Ammon's horn (tissue), 1 donor: ENCODE data around the gene ZKSCAN5.
A peak's percentile ranks its signal among the peaks of the same experiment; 100 is the strongest.

Source experiments
- DNase-seq: peaks from one replicate; pipeline ENCODE4 v3.0.0-alpha.2; 2016; ENCODE audit warnings: low spot score

The ZKSCAN5 gene

DNA sequence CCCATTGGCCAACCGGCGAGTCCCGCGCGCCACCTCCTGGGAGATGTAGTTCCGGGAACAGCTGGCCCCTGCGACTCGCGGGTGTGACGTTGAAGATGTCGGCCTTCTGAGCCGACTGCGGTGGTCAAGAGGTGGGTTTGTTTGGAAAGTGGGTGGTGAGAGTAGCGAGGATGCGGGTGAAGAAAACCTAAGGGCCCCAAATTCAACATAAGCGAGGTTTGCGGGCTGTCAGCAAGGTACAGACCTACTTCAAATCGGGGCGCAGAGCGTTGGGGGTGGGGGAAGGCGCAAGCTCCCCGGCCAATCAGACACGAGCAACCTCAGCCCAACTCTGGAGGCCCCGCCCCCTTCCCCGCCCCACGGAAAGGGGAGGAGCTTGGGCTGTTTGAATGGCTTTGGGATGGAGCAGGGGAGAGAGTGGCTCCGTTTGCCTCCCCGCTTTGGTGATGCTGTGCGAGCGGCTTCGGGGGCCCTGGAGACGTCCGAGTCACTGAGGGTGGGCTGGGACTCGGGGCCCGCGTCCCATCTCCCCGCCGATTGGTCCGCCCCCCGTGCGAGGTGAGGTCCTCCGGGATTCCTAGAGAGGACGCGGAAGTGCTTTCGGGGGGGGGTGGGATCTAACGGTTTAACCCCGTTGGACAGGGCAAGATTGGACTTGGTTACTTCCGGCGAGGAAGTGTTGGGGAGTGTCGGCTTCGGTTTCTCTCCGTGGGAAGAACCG is at the start of gene ZKSCAN5:
ZKSCAN5 (plus strand) TSS at position 60 of the 721 bp plus-strand sequence. CDS start 1,383 bp downstream, outside the sequence.
- peak; percentile 97 for DNase-seq

GRCh38 chr7:99455874-99456273 is 48.6 kb upstream of the ZKSCAN5 start:
- no peak for DNase-seq

GRCh38 chr7:99456288-99456687 is 48.2 kb upstream of the ZKSCAN5 start:
- DNase-seq: no peak

DNA sequence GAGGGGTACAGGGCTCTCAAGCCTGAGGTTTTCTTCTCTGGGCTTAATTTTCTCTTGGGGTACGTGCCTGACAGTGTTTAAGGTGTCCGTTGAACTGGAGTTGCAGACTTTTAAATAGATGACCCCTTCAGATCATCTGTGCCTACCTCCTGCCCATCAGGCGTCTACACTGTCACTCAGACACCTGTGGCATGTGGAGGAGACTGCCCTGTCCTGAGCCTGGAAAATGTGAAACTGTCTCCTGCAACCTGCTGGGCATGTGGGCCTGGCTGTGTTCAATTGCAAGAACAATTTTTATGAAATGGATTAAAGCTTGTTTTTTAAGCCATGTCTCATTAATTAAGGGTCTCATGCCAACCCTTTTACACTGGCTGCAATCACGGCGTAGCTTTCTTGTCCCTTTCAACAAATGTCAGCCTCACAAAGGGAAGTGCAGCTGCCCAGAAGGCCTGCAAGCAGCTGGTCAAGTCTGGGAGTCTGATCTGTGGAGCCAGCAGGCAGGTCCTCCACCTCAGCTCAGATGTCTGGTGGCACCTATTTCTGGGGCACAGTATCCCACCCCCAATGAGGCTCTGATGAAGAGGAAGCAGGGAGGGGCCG is 47.3 kb upstream of the ZKSCAN5 start:
- DNase-seq: no peak

- no peak for DNase-seq
Observed at GRCh38 chr7:99457650-99458493, 46.6 kb upstream of the ZKSCAN5 start.

DNA sequence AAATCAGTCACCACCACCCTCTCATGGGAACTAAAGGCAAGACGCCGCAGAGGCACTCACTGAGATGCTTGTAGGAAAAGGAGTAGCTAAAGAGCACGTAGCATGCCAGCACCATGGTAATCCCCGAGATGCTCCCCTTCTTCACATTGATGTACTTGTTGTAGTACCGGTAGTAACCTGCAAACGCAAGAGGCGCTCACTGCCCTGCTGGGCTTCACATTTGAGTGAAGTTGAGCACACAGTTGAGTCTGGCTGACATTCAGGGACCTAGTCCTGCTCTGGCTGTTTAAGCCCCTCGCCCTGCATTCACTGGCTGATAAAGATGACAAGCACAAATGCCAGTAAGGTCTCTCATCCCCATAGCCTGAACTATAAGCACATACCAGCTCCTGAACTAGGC is 45.4 kb upstream of the ZKSCAN5 start:
- DNase-seq: no peak

DNA sequence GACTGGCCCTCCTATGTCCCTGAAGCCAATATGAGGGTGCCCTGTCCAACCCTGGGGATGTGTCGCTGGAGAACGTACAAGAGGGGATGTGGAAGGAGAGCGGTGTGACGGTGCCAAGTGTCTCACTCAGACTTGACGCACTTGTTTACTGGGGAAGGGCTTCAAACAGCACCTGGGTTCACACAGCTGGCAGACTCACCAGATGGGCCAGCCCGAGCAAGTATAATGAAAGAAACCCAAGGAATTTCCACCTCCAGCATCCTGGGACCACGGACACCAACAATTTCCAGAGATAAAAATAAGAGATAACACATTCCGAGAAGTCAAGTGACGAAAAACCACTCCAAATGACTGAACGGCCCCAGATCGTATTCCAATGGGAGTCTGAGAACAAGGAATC is 43.8 kb upstream of the ZKSCAN5 start:
- no peak for DNase-seq

GRCh38 chr7:99461221-99461620 is 43.2 kb upstream of the ZKSCAN5 start:
- DNase-seq: no peak

- no peak for DNase-seq
Observed at GRCh38 chr7:99465421-99465768, 39.1 kb upstream of the ZKSCAN5 start.

- DNase-seq: no peak
Observed at GRCh38 chr7:99468336-99468918, 36.0 kb upstream of the ZKSCAN5 start.

GRCh38 chr7:99469381-99470065 is 34.9 kb upstream of the ZKSCAN5 start:
- DNase-seq: no peak

- peak; percentile 97 for DNase-seq
Observed at GRCh38 chr7:99472561-99473314, 31.7 kb upstream of the ZKSCAN5 start, which contains the start of gene ZNF789. TSS of gene ZNF789 (plus strand) at chr7:99472890. CDS start at chr7:99476457, 3,567 bp downstream.

DNA sequence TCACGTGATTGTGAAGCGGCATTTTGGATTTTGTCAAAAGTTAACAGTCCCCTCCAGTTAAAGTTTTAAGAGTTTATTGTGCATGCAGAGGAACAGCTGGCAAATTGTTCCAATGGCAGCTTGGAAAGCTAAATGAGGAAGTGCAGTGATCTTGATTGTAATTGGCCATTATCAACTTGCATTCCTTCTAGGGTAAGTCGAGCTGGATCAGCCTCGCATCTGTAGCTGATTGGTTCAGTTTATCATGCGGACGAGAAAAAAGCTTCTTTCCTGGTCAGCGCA is 31.2 kb upstream of the ZKSCAN5 start:
- peak; percentile 45 for DNase-seq

DNA sequence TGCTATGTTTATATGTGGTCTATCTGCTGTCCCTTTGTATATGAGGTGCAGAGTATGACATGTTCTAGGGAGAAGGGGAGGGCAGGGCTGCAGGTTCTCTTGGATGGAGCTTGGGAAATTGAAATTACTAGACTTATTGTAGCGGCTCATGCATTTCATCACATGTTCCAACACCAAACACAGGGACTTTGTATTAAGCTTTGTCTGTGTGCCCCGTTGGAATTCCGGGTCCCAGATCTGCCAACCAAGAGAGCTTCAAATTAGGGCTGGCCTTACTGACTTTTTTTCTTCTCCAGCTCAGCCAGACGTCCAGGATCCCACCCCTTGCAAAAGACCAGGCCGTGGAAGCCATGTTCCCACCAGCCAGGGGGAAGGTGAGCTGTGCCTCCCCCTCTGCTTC is 28.4 kb upstream of the ZKSCAN5 start:
- no peak for DNase-seq

DNA sequence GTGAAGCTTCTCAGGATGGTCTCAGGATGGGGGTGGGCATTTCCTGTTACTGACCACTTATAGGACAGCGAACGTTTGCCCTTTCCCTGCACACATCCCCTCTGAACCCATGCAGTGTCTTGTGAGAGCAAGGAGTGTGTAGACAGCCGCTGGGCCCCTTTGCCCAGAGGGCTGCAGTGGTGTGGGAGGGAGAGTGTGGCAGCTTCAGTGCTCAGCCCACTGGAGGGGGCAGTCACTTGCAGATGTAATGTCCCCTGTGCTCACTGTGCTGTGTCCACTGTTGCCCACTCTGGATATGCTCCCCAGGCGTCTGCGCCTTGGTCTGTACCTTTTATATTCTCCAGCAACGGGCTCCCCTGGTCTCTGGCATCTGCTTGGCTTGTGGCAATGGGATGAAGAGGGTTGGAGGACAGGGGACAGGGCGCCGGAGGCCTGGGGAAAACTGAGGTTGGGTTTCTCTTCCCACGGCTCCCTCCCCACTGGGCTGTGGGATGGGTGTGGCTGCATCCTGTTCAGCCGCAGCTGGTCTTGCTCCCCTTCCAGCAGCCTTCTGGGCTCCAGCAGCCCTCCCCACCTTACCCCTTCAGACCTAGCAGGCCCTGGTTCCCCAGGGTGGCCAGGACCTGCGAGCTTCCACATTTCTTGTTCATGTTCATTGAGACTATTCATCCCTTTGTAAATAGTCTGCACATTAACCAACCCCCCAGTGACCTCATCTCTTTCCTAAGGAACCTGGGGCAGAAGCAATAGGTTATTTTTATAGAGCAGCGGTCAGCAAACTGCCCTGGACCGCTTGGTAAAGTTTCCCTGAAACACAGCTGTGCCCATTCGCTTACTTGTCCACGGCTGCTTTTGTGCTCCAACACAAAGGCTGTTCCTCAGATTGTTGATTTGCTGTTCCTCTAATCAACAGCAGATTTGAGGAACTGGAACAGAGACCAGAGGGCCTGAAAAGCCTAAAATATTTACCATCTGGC is 25.7 kb upstream of the ZKSCAN5 start:
- no peak for DNase-seq

GRCh38 chr7:99485094-99485493 is 19.4 kb upstream of the ZKSCAN5 start:
- no peak for DNase-seq

DNA sequence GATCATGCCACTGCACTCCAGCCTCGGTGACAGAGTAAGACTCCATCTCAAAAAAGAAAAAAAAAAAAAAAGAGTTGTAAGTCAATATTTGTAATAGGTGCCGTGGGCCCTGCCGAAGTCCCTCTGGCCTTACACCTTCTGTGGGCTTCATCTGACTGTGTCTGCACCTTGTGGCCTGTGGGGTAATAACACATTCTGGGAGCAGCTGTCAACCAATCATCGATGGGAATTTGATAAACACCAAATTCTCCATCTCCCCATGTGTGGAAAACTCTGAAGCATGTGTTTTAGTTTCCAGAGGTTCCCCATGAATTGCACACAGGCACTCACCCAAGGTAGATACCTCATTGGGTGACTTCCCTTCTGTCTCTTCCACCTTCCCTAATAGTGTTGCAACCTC is 15.2 kb upstream of the ZKSCAN5 start:
- DNase-seq: no peak

GRCh38 chr7:99490878-99491277 is 13.6 kb upstream of the ZKSCAN5 start:
- DNase-seq: no peak

DNA sequence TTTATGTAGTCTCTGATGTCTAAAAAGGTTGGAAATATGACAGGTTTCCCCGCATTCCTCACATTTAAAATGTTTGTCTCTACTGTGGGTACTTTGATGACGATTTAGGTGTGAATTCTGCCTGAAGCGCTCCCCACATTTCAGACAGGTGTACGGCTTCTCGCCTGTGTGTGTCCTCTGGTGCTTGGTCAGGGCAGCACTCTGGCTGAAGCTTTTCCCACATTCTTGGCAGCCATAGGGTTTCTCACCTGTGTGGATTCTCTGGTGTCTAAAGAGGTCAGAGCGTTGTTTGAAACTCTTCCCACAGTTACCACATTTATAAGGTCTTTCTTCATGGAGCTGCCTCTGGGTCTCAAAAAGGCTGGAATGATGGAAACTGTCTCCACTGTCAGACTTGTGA is 10.6 kb upstream of the ZKSCAN5 start:
- DNase-seq: no peak
